Measurements from ENCODE around the gene ERP29.
"Not testable (repeated sequence)": the region's sequence is repeated elsewhere in the genome, so short reads cannot be mapped to it uniquely, and the experiment has no call there.

Gene ERP29

GRCh38 chr12:112012775-112013600 is at the start of gene ERP29, which contains the start of gene TMEM116:
Gene ERP29, plus strand, starts transcription at chr12:112013426. Its CDS starts 40 bp downstream, at chr12:112013466.
Gene TMEM116, minus strand, starts transcription at chr12:112013165. Its CDS starts 7,895 bp downstream, at chr12:112005270.
- peak; percentile 99 for DNase-seq

GRCh38 chr12:111964935-111965334 is 48.3 kb upstream of the ERP29 start:
- DNase-seq: no peak

GRCh38 chr12:111971800-111972199 is 41.4 kb upstream of the ERP29 start:
- no peak for DNase-seq

GRCh38 chr12:111975161-111975931 is 37.9 kb upstream of the ERP29 start:
- no peak for DNase-seq

GRCh38 chr12:111976291-111976690 is 36.9 kb upstream of the ERP29 start:
- DNase-seq: no peak

- no peak for DNase-seq
Observed at GRCh38 chr12:111976860-111977259, 36.4 kb upstream of the ERP29 start.

GRCh38 chr12:111978545-111978944 is 34.7 kb upstream of the ERP29 start:
- no peak for DNase-seq

GRCh38 chr12:111980598-111980997 is 32.6 kb upstream of the ERP29 start:
- no peak for DNase-seq

GRCh38 chr12:111981987-111982386 is 31.2 kb upstream of the ERP29 start:
- no peak for DNase-seq

- DNase-seq: no peak
Observed at GRCh38 chr12:111984820-111985219, 28.4 kb upstream of the ERP29 start.

GRCh38 chr12:111991535-111991934 is 21.7 kb upstream of the ERP29 start:
- no peak for DNase-seq

GRCh38 chr12:111991946-111992345 is 21.3 kb upstream of the ERP29 start:
- no peak for DNase-seq

GRCh38 chr12:111992464-111992863 is 20.8 kb upstream of the ERP29 start:
- no peak for DNase-seq

GRCh38 chr12:111993292-111994150 is 19.7 kb upstream of the ERP29 start:
- DNase-seq: peak; percentile 41

- DNase-seq: peak; percentile 85
Observed at GRCh38 chr12:111994211-111995111, 18.8 kb upstream of the ERP29 start.

- no peak for DNase-seq
Observed at GRCh38 chr12:111995782-111996480, 17.3 kb upstream of the ERP29 start.

GRCh38 chr12:111997300-111997699 is 15.9 kb upstream of the ERP29 start:
- peak; percentile 37 for DNase-seq

- DNase-seq: no peak
Observed at GRCh38 chr12:111998015-111998414, 15.2 kb upstream of the ERP29 start.

GRCh38 chr12:111999129-111999528 is 14.1 kb upstream of the ERP29 start:
- not testable (repeated sequence) for DNase-seq

- no peak for DNase-seq
Observed at GRCh38 chr12:112000820-112001219, 12.4 kb upstream of the ERP29 start.

GRCh38 chr12:112001576-112001975 is 11.7 kb upstream of the ERP29 start:
- DNase-seq: no peak
